Naive B cell (primary cell): Measurements from ENCODE around the gene GSTM5. TPM values are rescaled to one million over a fixed set of nuclear protein-coding genes. Genes with fewer than 3 reads are reported as not detected.
"Not testable (repeated sequence)": the region's sequence is repeated elsewhere in the genome, so short reads cannot be mapped to it uniquely, and the experiment has no call there.

ENCODE experiments used
- ATAC-seq, 2 donors: fragments of 150-1000 bp; cut with Tn5 transposase; 2 replicates each; pipeline ENCODE4 v1.10.0; 2021; ENCODE audit warnings: low read depth in 2 of 2, mild to moderate bottlenecking in 2 of 2, moderate library complexity in 2 of 2
- DNase-seq: peaks from one replicate; pipeline ENCODE4 v3.0.0; 2022
- H3K27ac Mint-ChIP-seq, 6 donors: one replicate each; pipeline ENCODE4 v1.8.0; 2020 to 2022; ENCODE audit warnings: mild to moderate bottlenecking in 6 of 6, mixed read lengths in 6 of 6, moderate library complexity in 5 of 6, inconsistent platforms in 2 of 6
- H3K27me3 Mint-ChIP-seq, 3 donors: one replicate each; pipeline ENCODE4 v1.8.0; 2021 to 2022; ENCODE audit warnings: mixed read lengths in 3 of 3, mild to moderate bottlenecking in 1 of 3
- H3K36me3 Mint-ChIP-seq, 2 donors: one replicate each; pipeline ENCODE4 v1.8.0; 2020 to 2022; ENCODE audit warnings: mixed read lengths in 2 of 2, inconsistent platforms in 1 of 2, mild to moderate bottlenecking in 1 of 2
- H3K4me1 Mint-ChIP-seq, 3 donors: one replicate each; pipeline ENCODE4 v1.8.0; 2020 to 2022; ENCODE audit warnings: mixed read lengths in 3 of 3, inconsistent platforms in 1 of 3, mild to moderate bottlenecking in 1 of 3, moderate library complexity in 1 of 3
- H3K4me3 Mint-ChIP-seq, 8 donors: one replicate each; pipeline ENCODE4 v1.8.0; 2020 to 2022; ENCODE audit warnings: mild to moderate bottlenecking in 8 of 8, mixed read lengths in 8 of 8, moderate library complexity in 8 of 8, inconsistent platforms in 2 of 8
- H3K9me3 Mint-ChIP-seq, 7 donors: one replicate each; pipeline ENCODE4 v1.8.0; 2020 to 2022; ENCODE audit warnings: mixed read lengths in 7 of 7, mild to moderate bottlenecking in 5 of 7, inconsistent platforms in 2 of 7, moderate library complexity in 1 of 7
- polyA plus RNA-seq, 6 donors: library from polyadenylated mRNA; unstranded; fragments of 300-500 nt; fragmentation: Illumina TruSeq; gene quantifications; one replicate each; pipeline ENCODE4 v1.2.3, GENCODE V29; 2021; ENCODE audit warnings: low read depth in 6 of 6

Gene GSTM5
- polyA plus RNA-seq, 6 donors from 2014 or later, result 0.93 TPM; not detected in 5

GRCh38 chr1:109685399-109685798 is 26.7 kb upstream of the GSTM5 start:
- H3K9me3 Mint-ChIP-seq, H3K36me3 Mint-ChIP-seq, ATAC-seq, DNase-seq, H3K27me3 Mint-ChIP-seq, H3K4me1 Mint-ChIP-seq, H3K27ac Mint-ChIP-seq, H3K4me3 Mint-ChIP-seq: not testable (repeated sequence)

- H3K27ac Mint-ChIP-seq, H3K27me3 Mint-ChIP-seq, H3K4me1 Mint-ChIP-seq, H3K9me3 Mint-ChIP-seq, ATAC-seq, H3K36me3 Mint-ChIP-seq, DNase-seq: not testable (repeated sequence)
- H3K4me3 Mint-ChIP-seq, result peak overlapping the region in 1 of 8 donors; percentile 90
Observed at GRCh38 chr1:109685890-109686289, 26.2 kb upstream of the GSTM5 start.

GRCh38 chr1:109687109-109687508 is 24.9 kb upstream of the GSTM5 start:
- peak overlapping the region in 6 of 8 donors; percentile 80 to 93 (median 90) for H3K4me3 Mint-ChIP-seq
- ATAC-seq, result peak in 1 of 2 donors; percentile 11
- H3K4me1 Mint-ChIP-seq, H3K9me3 Mint-ChIP-seq, DNase-seq, H3K36me3 Mint-ChIP-seq, H3K27me3 Mint-ChIP-seq: not testable (repeated sequence)
- peak overlapping the region in 3 of 6 donors; percentile 62 to 82 (median 70) for H3K27ac Mint-ChIP-seq

GRCh38 chr1:109687641-109688499 is 24.2 kb upstream of the GSTM5 start, which contains the start of gene GSTM1:
GSTM1 (plus strand) TSS chr1:109687817; CDS start chr1:109687874, 57 bp downstream.
- Mint-ChIP-seq H3K27ac (peak within 1 kb of the TSS in 4 of 6 donors; percentile 44 to 82 (median 73)), H3K9me3 (peaks cover 0 to 6% (median 0%) of the 10 kb centered on the region in 7 donors), H3K27me3 (no peaks in the 10 kb centered on the region), H3K4me3 (peak within 1 kb of the TSS in 6 of 8 donors; percentile 80 to 93 (median 90)), H3K36me3 (no peaks in the 10 kb centered on the region), H3K4me1 (peaks cover 0 to 9% (median 0%) of the 10 kb centered on the region in 3 donors)
- DNase-seq, result no peak
- ATAC-seq, result peak; percentile 99

- ATAC-seq, result no peak
- H3K4me3 Mint-ChIP-seq, result peak overlapping the region in 5 of 8 donors; percentile 25 to 90 (median 30)
- no peaks in the 10 kb centered on the region for H3K27me3 Mint-ChIP-seq
- peaks cover 0 to 6% (median 0%) of the 10 kb centered on the region in 3 donors for H3K4me1 Mint-ChIP-seq
- H3K9me3 Mint-ChIP-seq, result peaks cover 0 to 3% (median 0%) of the 10 kb centered on the region in 7 donors
- peak overlapping the region in 1 of 6 donors; percentile 85 for H3K27ac Mint-ChIP-seq
- DNase-seq, result no peak
- H3K36me3 Mint-ChIP-seq, result no peaks in the 10 kb centered on the region
Observed at GRCh38 chr1:109689844-109690405, 22.1 kb upstream of the GSTM5 start.

GRCh38 chr1:109691759-109692158 is 20.3 kb upstream of the GSTM5 start:
- H3K4me1 Mint-ChIP-seq, result peaks cover 0 to 6% (median 0%) of the 10 kb centered on the region in 3 donors
- H3K36me3 Mint-ChIP-seq, result no peaks in the 10 kb centered on the region
- ATAC-seq (no peak), DNase-seq (no peak)
- H3K9me3 Mint-ChIP-seq, result no peaks in the 10 kb centered on the region
- H3K27me3 Mint-ChIP-seq, result no peaks in the 10 kb centered on the region
- H3K27ac Mint-ChIP-seq, result no peak overlapping the region
- peak overlapping the region in 1 of 8 donors; percentile 24 for H3K4me3 Mint-ChIP-seq

- not testable (repeated sequence) for H3K27me3 Mint-ChIP-seq, H3K36me3 Mint-ChIP-seq, H3K9me3 Mint-ChIP-seq, H3K27ac Mint-ChIP-seq, H3K4me3 Mint-ChIP-seq, ATAC-seq, H3K4me1 Mint-ChIP-seq, DNase-seq
Observed at GRCh38 chr1:109694400-109694799, 17.7 kb upstream of the GSTM5 start.

- not testable (repeated sequence) for H3K4me1 Mint-ChIP-seq, H3K27me3 Mint-ChIP-seq, H3K27ac Mint-ChIP-seq, H3K4me3 Mint-ChIP-seq, H3K36me3 Mint-ChIP-seq, ATAC-seq, H3K9me3 Mint-ChIP-seq, DNase-seq
Observed at GRCh38 chr1:109695138-109695537, 16.9 kb upstream of the GSTM5 start.

- no peaks in the 10 kb centered on the region for H3K9me3 Mint-ChIP-seq
- H3K27me3 Mint-ChIP-seq, result no peaks in the 10 kb centered on the region
- H3K36me3 Mint-ChIP-seq, result no peaks in the 10 kb centered on the region
- no peak for DNase-seq
- ATAC-seq, result no peak
- no peak overlapping the region for H3K27ac Mint-ChIP-seq
- H3K4me1 Mint-ChIP-seq, result no peaks in the 10 kb centered on the region
- no peak overlapping the region for H3K4me3 Mint-ChIP-seq
Observed at GRCh38 chr1:109697066-109697465, 15.0 kb upstream of the GSTM5 start.

- H3K4me3 Mint-ChIP-seq, H3K9me3 Mint-ChIP-seq, H3K36me3 Mint-ChIP-seq, ATAC-seq, H3K4me1 Mint-ChIP-seq, H3K27me3 Mint-ChIP-seq, DNase-seq: not testable (repeated sequence)
- H3K27ac Mint-ChIP-seq, result peak overlapping the region in 1 of 6 donors; percentile 32
Observed at GRCh38 chr1:109697861-109698260, 14.2 kb upstream of the GSTM5 start.

- not testable (repeated sequence) for H3K27me3 Mint-ChIP-seq, H3K4me1 Mint-ChIP-seq, H3K4me3 Mint-ChIP-seq, ATAC-seq, DNase-seq
- Mint-ChIP-seq H3K9me3 (peaks cover 3 to 23% (median 14%) of the 10 kb centered on the region in 7 donors), H3K36me3 (peaks cover 5 to 28% of the 10 kb centered on the region in 2 donors), H3K27ac (peak overlapping the region in 1 of 6 donors; percentile 80)
Observed at GRCh38 chr1:109702940-109703339, 9.1 kb upstream of the GSTM5 start.

GRCh38 chr1:109704173-109704572 is 7.9 kb upstream of the GSTM5 start:
- H3K9me3 Mint-ChIP-seq, result peaks cover 4 to 32% (median 23%) of the 10 kb centered on the region in 7 donors
- H3K36me3 Mint-ChIP-seq, result peaks cover 11 to 39% of the 10 kb centered on the region in 2 donors
- ATAC-seq (no peak), DNase-seq (no peak)
- H3K27me3 Mint-ChIP-seq, result no peaks in the 10 kb centered on the region
- no peak overlapping the region for H3K4me3 Mint-ChIP-seq
- peak overlapping the region in 1 of 6 donors; percentile 58 for H3K27ac Mint-ChIP-seq
- no peaks in the 10 kb centered on the region for H3K4me1 Mint-ChIP-seq

GRCh38 chr1:109705411-109705810 is 6.6 kb upstream of the GSTM5 start:
- ATAC-seq (no peak), DNase-seq (no peak)
- peak overlapping the region in 1 of 8 donors; percentile 56 for H3K4me3 Mint-ChIP-seq
- no peak overlapping the region for H3K27ac Mint-ChIP-seq
- H3K9me3 Mint-ChIP-seq, result peaks cover 7 to 37% (median 26%) of the 10 kb centered on the region in 7 donors
- no peaks in the 10 kb centered on the region for H3K27me3 Mint-ChIP-seq
- H3K36me3 Mint-ChIP-seq, result peaks cover 16 to 46% of the 10 kb centered on the region in 2 donors
- H3K4me1 Mint-ChIP-seq, result no peaks in the 10 kb centered on the region

GRCh38 chr1:109708949-109709348 is 3.1 kb upstream of the GSTM5 start:
- ATAC-seq, H3K4me3 Mint-ChIP-seq: not testable (repeated sequence)
- peaks cover 7 to 27% (median 18%) of the 10 kb centered on the region in 7 donors for H3K9me3 Mint-ChIP-seq

More at GRCh38 chr1:109708949-109709348, 3.1 kb upstream of the GSTM5 start:
- not testable (repeated sequence) for DNase-seq, H3K4me1 Mint-ChIP-seq, H3K27ac Mint-ChIP-seq
- peaks cover 4 to 22% (median 7%) of the 10 kb centered on the region in 3 donors for H3K27me3 Mint-ChIP-seq
- peaks cover 10 to 38% of the 10 kb centered on the region in 2 donors for H3K36me3 Mint-ChIP-seq
